Neural progenitor cell (in vitro differentiated cells): Measurements from ENCODE around the gene RNF111.

Experiments used
- EZH2 ChIP-seq: fragments of 200-600 bp; sonication (generic); IDR thresholded peaks from 2 replicates; pipeline ENCODE4 v1.6.1; 2017; ENCODE audit warnings: antibody characterized with exemption, mild to moderate bottlenecking, moderate library complexity
- EZH2phosphoT487 ChIP-seq: fragments of 200-600 bp; sonication (generic); IDR thresholded peaks from 2 replicates; pipeline ENCODE4 v1.6.1; 2017; ENCODE audit warnings: antibody characterized with exemption
- TF ChIP-seq, protein P1 (sequence below): fragments of 200-600 bp; sonication (generic); IDR thresholded peaks from 2 replicates; pipeline ENCODE4 v1.5.1; 2017; ENCODE audit warnings: antibody characterized with exemption, mild to moderate bottlenecking

DNA sequence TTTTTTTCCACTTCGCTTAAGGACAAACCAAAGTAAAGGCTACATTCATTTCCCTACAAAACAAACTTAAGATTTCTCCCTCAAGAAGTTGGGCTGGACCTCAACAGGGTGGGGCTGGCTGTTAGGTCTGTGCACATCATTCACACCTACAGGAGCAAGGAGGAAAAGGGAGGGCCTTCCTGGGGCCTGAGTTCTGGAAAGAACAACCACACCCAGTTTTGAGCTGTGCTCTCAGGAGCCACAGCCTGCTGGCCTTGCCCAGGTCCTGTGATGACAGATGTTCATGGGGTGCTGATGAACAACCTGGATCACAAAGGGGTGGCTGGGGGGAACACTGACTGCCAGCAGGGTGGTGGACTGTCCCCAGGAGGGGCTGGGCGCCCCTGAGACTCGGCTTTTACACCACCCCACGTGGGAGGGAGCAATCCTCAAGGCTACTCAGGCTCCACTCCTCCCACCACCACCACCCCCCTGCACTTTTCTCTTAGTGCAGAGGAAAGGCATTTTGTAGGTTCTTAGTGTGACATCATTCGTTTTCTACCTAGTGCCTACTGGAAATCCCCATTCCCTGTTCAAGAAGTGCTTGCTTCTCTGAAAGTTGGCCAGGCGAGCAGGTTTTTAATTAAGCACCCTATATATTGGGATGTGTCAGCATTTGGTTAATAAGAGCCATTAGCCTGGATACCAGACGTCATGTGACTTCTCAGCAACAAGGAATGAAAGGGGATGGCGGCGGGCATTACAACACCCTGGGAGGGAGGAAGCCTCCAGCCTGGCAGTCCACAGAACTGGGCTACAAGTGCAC, 153.2 kb downstream of the RNF111 start:
- TF ChIP-seq, protein P1, sequence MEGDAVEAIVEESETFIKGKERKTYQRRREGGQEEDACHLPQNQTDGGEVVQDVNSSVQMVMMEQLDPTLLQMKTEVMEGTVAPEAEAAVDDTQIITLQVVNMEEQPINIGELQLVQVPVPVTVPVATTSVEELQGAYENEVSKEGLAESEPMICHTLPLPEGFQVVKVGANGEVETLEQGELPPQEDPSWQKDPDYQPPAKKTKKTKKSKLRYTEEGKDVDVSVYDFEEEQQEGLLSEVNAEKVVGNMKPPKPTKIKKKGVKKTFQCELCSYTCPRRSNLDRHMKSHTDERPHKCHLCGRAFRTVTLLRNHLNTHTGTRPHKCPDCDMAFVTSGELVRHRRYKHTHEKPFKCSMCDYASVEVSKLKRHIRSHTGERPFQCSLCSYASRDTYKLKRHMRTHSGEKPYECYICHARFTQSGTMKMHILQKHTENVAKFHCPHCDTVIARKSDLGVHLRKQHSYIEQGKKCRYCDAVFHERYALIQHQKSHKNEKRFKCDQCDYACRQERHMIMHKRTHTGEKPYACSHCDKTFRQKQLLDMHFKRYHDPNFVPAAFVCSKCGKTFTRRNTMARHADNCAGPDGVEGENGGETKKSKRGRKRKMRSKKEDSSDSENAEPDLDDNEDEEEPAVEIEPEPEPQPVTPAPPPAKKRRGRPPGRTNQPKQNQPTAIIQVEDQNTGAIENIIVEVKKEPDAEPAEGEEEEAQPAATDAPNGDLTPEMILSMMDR: no peak
- TF ChIP-seq EZH2 (no peak), EZH2phosphoT487 (no peak)
